SU-DHL-6 (cell line): ENCODE results near the gene MRFAP1.

ENCODE experiments used
- CTCF ChIP-seq: fragments of 200-600 bp; sonication (generic); IDR thresholded peaks from one replicate; pipeline ENCODE4 v1.5.1; 2017; ENCODE audit warnings: antibody characterized with exemption, mild to moderate bottlenecking, low read length, moderate library complexity; ENCODE audit not compliant: insufficient read depth, poor library complexity, severe bottlenecking
- EZH2phosphoT487 ChIP-seq: fragments of 200-600 bp; sonication (generic), shearing (Covaris generic); conservative IDR thresholded peaks from 2 replicates; pipeline ENCODE4 v1.6.1; 2018; ENCODE audit warnings: mild to moderate bottlenecking, antibody characterized with exemption, low read length, moderate library complexity, mixed read lengths

DNA sequence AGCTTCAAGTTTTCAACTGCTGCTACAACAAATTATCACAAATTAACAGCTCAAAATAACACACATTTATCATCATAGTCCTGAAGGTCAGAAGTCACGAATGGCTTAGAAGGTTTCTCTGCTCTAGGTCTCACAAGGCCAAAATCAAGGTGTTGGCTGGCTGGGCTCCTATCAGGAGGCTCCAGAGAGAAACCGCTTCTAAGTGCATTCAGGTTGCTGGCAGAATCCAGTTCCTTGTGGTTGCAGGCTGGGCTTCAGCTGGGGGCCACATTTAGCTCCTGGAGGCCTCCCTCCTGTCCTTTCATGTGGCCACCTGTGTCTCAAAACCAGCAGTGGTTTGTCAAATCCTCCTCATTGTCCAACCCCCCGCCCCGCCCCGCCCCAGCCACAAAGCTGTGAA is 15.4 kb downstream of the MRFAP1 start:
- TF ChIP-seq CTCF (no peak), EZH2phosphoT487 (no peak)
